ENCODE results near the gene TMIGD1. TPM values are rescaled to one million over a fixed set of nuclear protein-coding genes. Genes with fewer than 3 reads are reported as not detected.

TMIGD1 gene
- total RNA-seq, 1 experiment from 2014 or later = not detected

DNA sequence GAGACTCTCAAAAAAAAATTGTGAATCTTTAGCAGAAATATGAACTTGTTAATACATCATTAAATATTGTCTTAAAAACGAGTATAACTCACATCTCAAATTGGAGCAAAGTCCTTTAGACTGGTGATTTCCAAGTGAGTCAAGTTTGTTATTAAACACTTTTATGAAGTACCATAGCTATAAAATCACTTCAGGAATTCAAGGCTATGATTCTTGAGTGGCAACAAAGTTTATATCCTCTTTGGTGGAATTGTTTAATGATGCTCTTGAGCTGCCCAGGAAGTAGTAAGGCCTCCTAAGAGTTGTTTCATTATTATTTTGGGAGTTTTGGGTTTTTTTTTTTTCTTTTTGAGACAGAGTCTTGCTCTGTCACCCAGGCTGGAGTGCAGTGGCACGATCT is 25.5 kb downstream of the TMIGD1 start:
- TF ChIP-seq CTCF (IDR thresholded peaks at IDR 0.05; ENCODE audit: insufficient read depth in 1 of 2, low read depth in 1 of 2, low read length in 1 of 2, severe bottlenecking in 1 of 2, unreplicated experiment in 1 of 2) = no peak
- H3K9me3 Mint-ChIP-seq (ENCODE audit: unreplicated experiment) = no peaks in the 10 kb centered on the region
- no peak overlapping the region for H3K4me3 Mint-ChIP-seq (ENCODE audit: unreplicated experiment)

DNA sequence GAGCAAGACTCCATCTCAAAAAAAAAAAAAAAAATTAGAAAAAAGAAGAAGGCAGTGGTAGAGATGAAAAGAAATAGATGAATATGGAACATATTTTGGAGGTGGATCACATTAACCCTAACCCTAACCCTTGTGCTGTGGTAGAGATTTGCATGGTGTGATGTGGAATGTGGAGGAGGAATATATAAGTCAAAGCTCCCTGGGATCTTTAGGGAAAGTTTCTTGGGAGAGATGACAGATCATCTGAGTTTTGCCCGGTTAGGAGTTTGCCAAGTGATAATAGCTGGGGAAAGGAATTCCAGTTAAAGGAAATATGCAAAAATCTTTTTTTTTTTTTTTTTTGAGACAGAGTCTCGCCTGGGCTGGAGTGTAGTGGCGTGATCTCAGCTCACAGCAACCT is 29.1 kb downstream of the TMIGD1 start:
- intact Hi-C loops (cut with micrococcal nuclease; ENCODE audit: unreplicated experiment) = no loop called here
- H3K4me3 Mint-ChIP-seq (ENCODE audit: unreplicated experiment) = no peak overlapping the region
- no peak for TF ChIP-seq CTCF (IDR thresholded peaks at IDR 0.05; ENCODE audit: insufficient read depth in 1 of 2, low read depth in 1 of 2, low read length in 1 of 2, severe bottlenecking in 1 of 2, unreplicated experiment in 1 of 2)

More for the DNA sequence above, 25.5 kb downstream of the TMIGD1 start:
- no peaks in the 10 kb centered on the region for H3K27me3 ChIP-seq (replicated peaks; ENCODE audit: control insufficient read depth, insufficient read depth, low read length)
- ChIA-PET POLR2A (interaction anchor here (0.5 to 0.7 kb wide), 2 partner anchors 147 to 292 kb away, joined by 4 to 7 read pairs; no protein-coding TSS in a partner anchor), CTCF (no interaction called here)
- Mint-ChIP-seq H3K27ac (ENCODE audit: unreplicated experiment) (no peak overlapping the region), H3K27me3 (ENCODE audit: insufficient read depth, unreplicated experiment) (no peaks in the 10 kb centered on the region), H3K4me1 (ENCODE audit: low read depth, unreplicated experiment) (peaks cover 14% of the 10 kb centered on the region), H3K36me3 (ENCODE audit: insufficient read depth, unreplicated experiment) (no peaks in the 10 kb centered on the region)
- intact Hi-C loops (cut with micrococcal nuclease; ENCODE audit: unreplicated experiment) = no loop called here
- no peak overlapping the region for H3K4me3 ChIP-seq (ENCODE audit: low read depth, low read length)
- no peak for DNase-seq
- no peaks in the 10 kb centered on the region for H3K4me1 ChIP-seq
- BruUV-seq (replicated peaks) = no TSS peak
- H3K36me3 ChIP-seq (ENCODE audit: control insufficient read depth, insufficient read depth, low read length) = no peaks in the 10 kb centered on the region
- no peaks in the 10 kb centered on the region for H3K9me3 ChIP-seq

GRCh38 chr17:30302241-30302640 is 31.6 kb downstream of the TMIGD1 start:
- no peak for DNase-seq
- Mint-ChIP-seq H3K9me3 (ENCODE audit: unreplicated experiment) (peaks cover 12% of the 10 kb centered on the region), H3K36me3 (ENCODE audit: insufficient read depth, unreplicated experiment) (no peaks in the 10 kb centered on the region), H3K4me1 (ENCODE audit: low read depth, unreplicated experiment) (peaks cover 6% of the 10 kb centered on the region), H3K27me3 (ENCODE audit: insufficient read depth, unreplicated experiment) (no peaks in the 10 kb centered on the region), H3K27ac (ENCODE audit: unreplicated experiment) (no peak overlapping the region), H3K4me3 (ENCODE audit: unreplicated experiment) (no peak overlapping the region)
- Histone ChIP-seq H3K9me3 (peaks cover 9% of the 10 kb centered on the region; the same call in 1 of the 2 replicates), H3K36me3 (ENCODE audit: control insufficient read depth, insufficient read depth, low read length) (no peaks in the 10 kb centered on the region; the same call in 1 of the 2 replicates), H3K27me3 (replicated peaks; ENCODE audit: control insufficient read depth, insufficient read depth, low read length) (no peaks in the 10 kb centered on the region), H3K4me3 (ENCODE audit: low read depth, low read length) (no peak overlapping the region), H3K4me1 (no peaks in the 10 kb centered on the region)
- POLR2A ChIA-PET = no interaction called here
- CTCF ChIA-PET = no interaction called here
- no TSS peak for BruUV-seq (replicated peaks)
- intact Hi-C loops (cut with micrococcal nuclease; ENCODE audit: unreplicated experiment) = no loop called here
- no peak for TF ChIP-seq CTCF (IDR thresholded peaks at IDR 0.05; ENCODE audit: insufficient read depth in 1 of 2, low read depth in 1 of 2, low read length in 1 of 2, severe bottlenecking in 1 of 2, unreplicated experiment in 1 of 2)

More for the DNA sequence above, 29.1 kb downstream of the TMIGD1 start:
- peaks cover 3% of the 10 kb centered on the region; the same call in 1 of the 2 replicates for H3K9me3 ChIP-seq
- ChIA-PET CTCF (interaction anchor here (0.6 kb wide), 1 partner anchor 23 kb away, joined by 3 read pairs; no protein-coding TSS in a partner anchor), POLR2A (interaction anchor here (0.7 kb wide), 1 partner anchor 18 kb away, joined by 5 read pairs; no protein-coding TSS in a partner anchor)
- Mint-ChIP-seq H3K9me3 (ENCODE audit: unreplicated experiment) (peaks cover 8% of the 10 kb centered on the region), H3K36me3 (ENCODE audit: insufficient read depth, unreplicated experiment) (no peaks in the 10 kb centered on the region), H3K27ac (ENCODE audit: unreplicated experiment) (no peak overlapping the region), H3K4me1 (ENCODE audit: low read depth, unreplicated experiment) (peaks cover 6% of the 10 kb centered on the region), H3K27me3 (ENCODE audit: insufficient read depth, unreplicated experiment) (no peaks in the 10 kb centered on the region)
- H3K36me3 ChIP-seq (ENCODE audit: control insufficient read depth, insufficient read depth, low read length) = no peaks in the 10 kb centered on the region
- no TSS peak for BruUV-seq (replicated peaks)
- DNase-seq = no peak
- H3K27me3 ChIP-seq (replicated peaks; ENCODE audit: control insufficient read depth, insufficient read depth, low read length) = no peaks in the 10 kb centered on the region
- no peaks in the 10 kb centered on the region for H3K4me1 ChIP-seq
- H3K4me3 ChIP-seq (ENCODE audit: low read depth, low read length) = no peak overlapping the region

Data from Caco-2 (cell line).